Fibroblast of lung (primary cell): Measurements from ENCODE around the gene CDK6. TPM values are rescaled to one million over a fixed set of nuclear protein-coding genes. Genes with fewer than 3 reads are reported as not detected.

ENCODE experiments used
- DNase-seq, 2 donors: peaks; one replicate each; pipeline versions ENCODE4 v3.0.0 to v3.0.0-alpha.2; 2010; ENCODE audit warnings: low read depth in 2 of 2
- H2AFZ ChIP-seq: 2 replicates; pipeline ENCODE4 v1.5.1; 2012; ENCODE audit warnings: low read length, control low read depth, inconsistent platforms
- H3K27ac ChIP-seq: 2 replicates; pipeline ENCODE4 v1.5.1; 2011; ENCODE audit warnings: low read length, control low read depth; ENCODE audit not compliant: insufficient read depth
- H3K27me3 ChIP-seq: 2 replicates; pipeline ENCODE4 v1.5.1; 2011; ENCODE audit warnings: mild to moderate bottlenecking, low read length; ENCODE audit not compliant: control insufficient read depth, insufficient read depth
- H3K36me3 ChIP-seq: 2 replicates; pipeline ENCODE4 v1.5.1; 2011; ENCODE audit warnings: low read length; ENCODE audit not compliant: control insufficient read depth, insufficient read depth
- H3K4me1 ChIP-seq: 2 replicates; pipeline ENCODE4 v1.5.1; 2011; ENCODE audit warnings: low read length; ENCODE audit not compliant: control insufficient read depth, insufficient read depth; ENCODE audit errors: extremely low read depth
- H3K4me2 ChIP-seq: 2 replicates; pipeline ENCODE4 v1.5.1; 2011; ENCODE audit warnings: low read length, control low read depth; ENCODE audit not compliant: insufficient read depth; ENCODE audit errors: extremely low read depth
- H3K4me3 ChIP-seq, 4 experiments: fragments of 200-600 bp in 1 of 4; sonication (generic) in 1 of 4; replicated peaks in 1 of 4; 2 replicates each; pipeline ENCODE4 v1.5.1; 2011 to 2016; ENCODE audit warnings: low read length in 4 of 4, low read depth in 3 of 4, mild to moderate bottlenecking in 3 of 4, control low read depth in 2 of 4, inconsistent platforms in 1 of 4, mixed read lengths in 1 of 4; ENCODE audit not compliant: insufficient read depth in 1 of 4; ENCODE audit errors: control extremely low read depth in 1 of 4
- H3K79me2 ChIP-seq: 2 replicates; pipeline ENCODE4 v1.5.1; 2012; ENCODE audit warnings: mild to moderate bottlenecking, low read length, inconsistent platforms; ENCODE audit not compliant: control insufficient read depth, insufficient read depth
- H3K9ac ChIP-seq: 2 replicates; pipeline ENCODE4 v1.5.1; 2011; ENCODE audit warnings: mild to moderate bottlenecking, low read length, control low read depth; ENCODE audit not compliant: insufficient read depth
- H3K9me3 ChIP-seq: 2 replicates; pipeline ENCODE4 v1.5.1; 2012; ENCODE audit warnings: low read depth, low read length; ENCODE audit not compliant: control insufficient read depth, insufficient read depth
- H4K20me1 ChIP-seq: 2 replicates; pipeline ENCODE4 v1.5.1; 2011; ENCODE audit warnings: low read length; ENCODE audit not compliant: control insufficient read depth, insufficient read depth; ENCODE audit errors: extremely low read depth
- EZH2 ChIP-seq: IDR thresholded peaks from 2 replicates; pipeline ENCODE4 v1.5.1; 2012; ENCODE audit warnings: low read length, control low read depth, mild to moderate bottlenecking; ENCODE audit errors: missing control alignments
- polyA plus RNA-seq, 2 donors: library from polyadenylated mRNA; depleted of rRNA in 1 of 2; stranded (reverse) in 1 of 2; unstranded in 1 of 2; fragments of >200 nt; gene quantifications; 2 replicates each; pipeline ENCODE4 v1.2.1, GENCODE V29; 2011 to 2012; ENCODE audit warnings: missing spikeins in 1 of 2
- total RNA-seq: library from RNA; depleted of rRNA; stranded (reverse); fragments of >200 nt; gene quantifications from 2 replicates; pipeline ENCODE4 v1.2.1, GENCODE V29; 2014
- TF ChIP-seq, protein P1 (sequence below), 2 donors: IDR thresholded peaks in 1 of 2; conservative IDR thresholded peaks in 1 of 2; 1 replicate in 1 of 2; 2 replicates in 1 of 2; pipeline ENCODE4 v1.5.1; 2011 to 2012; ENCODE audit warnings: low read length in 2 of 2, control low read depth in 1 of 2, inconsistent platforms in 1 of 2, low read depth in 1 of 2, mild to moderate bottlenecking in 1 of 2

The CDK6 gene
- total and polyA plus RNA-seq, 2 donors (not counting 1 experiment from before 2014, with no cell fraction given) = 17.8 to 19.2 TPM

DNA sequence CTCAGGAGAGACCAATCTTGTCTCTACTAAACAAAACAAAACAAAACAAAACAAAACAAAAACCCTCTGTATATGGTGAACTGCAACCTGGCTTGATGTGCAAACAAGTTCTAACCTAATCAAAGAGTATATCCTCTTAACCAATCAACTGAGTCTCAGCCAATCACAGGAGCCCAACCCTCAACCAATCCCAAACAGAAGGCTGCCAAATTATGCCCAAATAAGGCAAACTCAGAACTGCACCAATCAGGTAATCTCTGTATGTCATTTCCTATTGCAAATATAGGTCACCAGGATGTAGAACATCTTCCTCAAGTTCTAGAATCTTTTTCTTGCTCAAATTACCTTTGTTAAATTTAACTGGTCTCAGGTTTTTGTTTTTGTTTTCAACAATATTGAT is 251.4 kb downstream of the CDK6 start:
- TF ChIP-seq EZH2 = no peak
- TF ChIP-seq, protein P1, sequence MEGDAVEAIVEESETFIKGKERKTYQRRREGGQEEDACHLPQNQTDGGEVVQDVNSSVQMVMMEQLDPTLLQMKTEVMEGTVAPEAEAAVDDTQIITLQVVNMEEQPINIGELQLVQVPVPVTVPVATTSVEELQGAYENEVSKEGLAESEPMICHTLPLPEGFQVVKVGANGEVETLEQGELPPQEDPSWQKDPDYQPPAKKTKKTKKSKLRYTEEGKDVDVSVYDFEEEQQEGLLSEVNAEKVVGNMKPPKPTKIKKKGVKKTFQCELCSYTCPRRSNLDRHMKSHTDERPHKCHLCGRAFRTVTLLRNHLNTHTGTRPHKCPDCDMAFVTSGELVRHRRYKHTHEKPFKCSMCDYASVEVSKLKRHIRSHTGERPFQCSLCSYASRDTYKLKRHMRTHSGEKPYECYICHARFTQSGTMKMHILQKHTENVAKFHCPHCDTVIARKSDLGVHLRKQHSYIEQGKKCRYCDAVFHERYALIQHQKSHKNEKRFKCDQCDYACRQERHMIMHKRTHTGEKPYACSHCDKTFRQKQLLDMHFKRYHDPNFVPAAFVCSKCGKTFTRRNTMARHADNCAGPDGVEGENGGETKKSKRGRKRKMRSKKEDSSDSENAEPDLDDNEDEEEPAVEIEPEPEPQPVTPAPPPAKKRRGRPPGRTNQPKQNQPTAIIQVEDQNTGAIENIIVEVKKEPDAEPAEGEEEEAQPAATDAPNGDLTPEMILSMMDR (conservative IDR thresholded peaks at IDR 0.05 in 1 of 2, IDR thresholded peaks at IDR 0.05 in 1 of 2; ENCODE audit: low read depth in 1 of 2, low read length in 2 of 2) = no peak
- Histone ChIP-seq H3K79me2 (peaks cover 96% of the 10 kb centered on the region), H3K27ac (no peak overlapping the region), H3K4me1 (peaks cover 7% of the 10 kb centered on the region), H3K27me3 (no peaks in the 10 kb centered on the region), H3K4me3 (no peak overlapping the region), H3K9me3 (no peaks in the 10 kb centered on the region), H3K36me3 (peaks cover 2% of the 10 kb centered on the region), H4K20me1 (peaks cover 5% of the 10 kb centered on the region), H3K9ac (no peak overlapping the region), H3K4me2 (no peak overlapping the region), H2AFZ (no peak overlapping the region)
- peak in 1 of 2 donors; percentile 24 for DNase-seq

DNA sequence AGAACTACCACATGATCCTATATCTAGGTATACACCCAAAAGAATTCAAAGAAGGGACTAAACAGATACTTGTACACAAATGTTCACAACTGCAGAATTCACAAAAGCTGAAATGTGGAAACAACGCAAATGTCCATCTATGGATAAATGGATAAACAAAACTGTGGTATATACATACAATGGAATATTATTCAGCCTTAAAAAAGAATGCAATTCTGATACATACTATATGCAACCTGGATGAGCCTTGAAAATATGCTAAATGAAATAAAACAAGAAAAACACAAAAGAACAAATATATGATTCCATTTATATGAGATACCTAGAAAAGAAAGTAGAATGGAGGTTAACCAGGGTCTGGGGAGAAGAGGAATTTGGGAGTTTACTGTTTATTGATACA is 253.4 kb downstream of the CDK6 start:
- Histone ChIP-seq H3K27ac (no peak overlapping the region), H3K27me3 (no peaks in the 10 kb centered on the region), H3K4me1 (peaks cover 7% of the 10 kb centered on the region), H3K4me3 (no peak overlapping the region), H2AFZ (no peak overlapping the region), H3K9ac (no peak overlapping the region), H4K20me1 (peaks cover 5% of the 10 kb centered on the region), H3K9me3 (no peaks in the 10 kb centered on the region), H3K36me3 (peaks cover 5% of the 10 kb centered on the region), H3K79me2 (peaks cover 78% of the 10 kb centered on the region), H3K4me2 (no peak overlapping the region)
- no peak for DNase-seq
- no peak for TF ChIP-seq EZH2
- TF ChIP-seq, protein P1 (conservative IDR thresholded peaks at IDR 0.05 in 1 of 2, IDR thresholded peaks at IDR 0.05 in 1 of 2; ENCODE audit: low read depth in 1 of 2, low read length in 2 of 2) = no peak

DNA sequence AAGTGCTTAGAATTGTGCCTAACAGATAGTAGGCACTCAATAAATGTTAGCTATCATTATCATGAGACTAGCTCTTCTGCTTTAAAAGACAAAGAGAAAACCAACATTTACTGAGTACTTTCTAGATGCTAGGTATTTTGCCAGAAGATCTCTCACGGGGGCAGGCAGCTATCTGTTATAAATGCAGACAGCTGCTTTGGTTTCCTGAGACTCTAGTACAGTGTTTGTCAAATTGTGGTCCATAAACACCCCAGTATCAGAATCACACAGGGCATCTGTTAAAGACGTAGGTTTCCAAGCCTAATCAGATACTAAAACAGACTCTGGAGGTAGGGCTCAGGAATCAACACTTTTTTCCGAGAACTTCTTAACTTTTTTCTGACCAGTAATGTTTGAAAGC is 260.1 kb downstream of the CDK6 start:
- TF ChIP-seq, protein P1 (conservative IDR thresholded peaks at IDR 0.05 in 1 of 2, IDR thresholded peaks at IDR 0.05 in 1 of 2; ENCODE audit: low read depth in 1 of 2, low read length in 2 of 2) = no peak
- TF ChIP-seq EZH2 = no peak
- peaks cover 13% of the 10 kb centered on the region for H3K79me2 ChIP-seq
- H3K9ac ChIP-seq = no peak overlapping the region
- no peak for DNase-seq
- H3K4me1 ChIP-seq = no peaks in the 10 kb centered on the region
- H2AFZ ChIP-seq = no peak overlapping the region
- no peak overlapping the region for H3K4me3 ChIP-seq
- no peaks in the 10 kb centered on the region for H3K27me3 ChIP-seq
- no peak overlapping the region for H3K4me2 ChIP-seq
- H4K20me1 ChIP-seq = no peaks in the 10 kb centered on the region
- H3K36me3 ChIP-seq = peaks cover 10% of the 10 kb centered on the region
- H3K9me3 ChIP-seq = no peaks in the 10 kb centered on the region
- H3K27ac ChIP-seq = no peak overlapping the region
